Brain microvascular endothelial cell (primary cell): ENCODE data around the gene STYXL2.

Source experiments
- DNase-seq: peaks from one replicate; pipeline ENCODE4 v3.0.0-alpha.2; 2020
- H3K27ac ChIP-seq: fragments of 250-450 bp; sonication (Bioruptor Pico); 2 replicates; pipeline ENCODE4 v1.5.1; 2020; ENCODE audit warnings: mild to moderate bottlenecking, moderate library complexity
- H3K27me3 ChIP-seq: fragments of 250-450 bp; sonication (Bioruptor Pico); replicated peaks from 2 replicates; pipeline ENCODE4 v1.5.1; 2020; ENCODE audit warnings: mild to moderate bottlenecking
- H3K36me3 ChIP-seq: fragments of 250-450 bp; sonication (Bioruptor Pico); replicated peaks from 2 replicates; pipeline ENCODE4 v1.5.1; 2020; ENCODE audit warnings: mild to moderate bottlenecking
- H3K4me3 ChIP-seq: 2 replicates; pipeline ENCODE4 v1.5.1; 2011; ENCODE audit warnings: low read depth, mild to moderate bottlenecking, control low read depth, low read length, moderate library complexity
- in situ Hi-C: cut with HindIII; loops from 2 replicates; pipeline ENCODE4 v1.10.0; 2017; ENCODE audit warnings: low sequenced_read_pairs, low pct_ligation_motif_present
- TF ChIP-seq, protein P1 (sequence below): IDR thresholded peaks from 2 replicates; pipeline ENCODE4 v1.5.1; 2011; ENCODE audit warnings: low read depth, mild to moderate bottlenecking, moderate library complexity, low read length, control low read depth, inconsistent platforms; ENCODE audit errors: missing control alignments

The STYXL2 gene

DNA sequence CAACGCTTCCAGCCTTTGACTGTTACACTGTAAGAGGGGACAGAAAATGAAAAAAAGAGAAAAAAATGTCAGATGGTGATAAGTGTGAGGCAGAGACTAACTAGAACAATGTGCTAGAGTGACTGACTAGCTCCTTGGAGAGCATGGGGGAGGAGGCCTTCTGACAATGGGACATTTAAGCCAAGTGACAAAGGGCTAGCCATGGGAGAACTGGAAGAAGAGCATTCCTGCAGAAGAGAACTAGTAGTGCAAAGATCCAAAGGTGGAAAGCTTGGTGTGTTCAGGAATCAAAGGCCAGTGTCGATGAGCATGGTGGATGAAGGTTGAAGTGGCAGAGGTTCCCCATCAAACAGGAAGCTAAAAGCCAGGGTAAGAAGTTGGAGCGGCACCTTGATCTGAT, 25.8 kb downstream of the STYXL2 start:
- peaks cover 4% of the 10 kb centered on the region for H3K27me3 ChIP-seq
- no peak overlapping the region for H3K4me3 ChIP-seq
- DNase-seq, result no peak
- TF ChIP-seq, protein P1, sequence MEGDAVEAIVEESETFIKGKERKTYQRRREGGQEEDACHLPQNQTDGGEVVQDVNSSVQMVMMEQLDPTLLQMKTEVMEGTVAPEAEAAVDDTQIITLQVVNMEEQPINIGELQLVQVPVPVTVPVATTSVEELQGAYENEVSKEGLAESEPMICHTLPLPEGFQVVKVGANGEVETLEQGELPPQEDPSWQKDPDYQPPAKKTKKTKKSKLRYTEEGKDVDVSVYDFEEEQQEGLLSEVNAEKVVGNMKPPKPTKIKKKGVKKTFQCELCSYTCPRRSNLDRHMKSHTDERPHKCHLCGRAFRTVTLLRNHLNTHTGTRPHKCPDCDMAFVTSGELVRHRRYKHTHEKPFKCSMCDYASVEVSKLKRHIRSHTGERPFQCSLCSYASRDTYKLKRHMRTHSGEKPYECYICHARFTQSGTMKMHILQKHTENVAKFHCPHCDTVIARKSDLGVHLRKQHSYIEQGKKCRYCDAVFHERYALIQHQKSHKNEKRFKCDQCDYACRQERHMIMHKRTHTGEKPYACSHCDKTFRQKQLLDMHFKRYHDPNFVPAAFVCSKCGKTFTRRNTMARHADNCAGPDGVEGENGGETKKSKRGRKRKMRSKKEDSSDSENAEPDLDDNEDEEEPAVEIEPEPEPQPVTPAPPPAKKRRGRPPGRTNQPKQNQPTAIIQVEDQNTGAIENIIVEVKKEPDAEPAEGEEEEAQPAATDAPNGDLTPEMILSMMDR, result no peak
- no peak overlapping the region for H3K27ac ChIP-seq
- H3K36me3 ChIP-seq, result no peaks in the 10 kb centered on the region
- in situ Hi-C loops, result no loop called here

DNA sequence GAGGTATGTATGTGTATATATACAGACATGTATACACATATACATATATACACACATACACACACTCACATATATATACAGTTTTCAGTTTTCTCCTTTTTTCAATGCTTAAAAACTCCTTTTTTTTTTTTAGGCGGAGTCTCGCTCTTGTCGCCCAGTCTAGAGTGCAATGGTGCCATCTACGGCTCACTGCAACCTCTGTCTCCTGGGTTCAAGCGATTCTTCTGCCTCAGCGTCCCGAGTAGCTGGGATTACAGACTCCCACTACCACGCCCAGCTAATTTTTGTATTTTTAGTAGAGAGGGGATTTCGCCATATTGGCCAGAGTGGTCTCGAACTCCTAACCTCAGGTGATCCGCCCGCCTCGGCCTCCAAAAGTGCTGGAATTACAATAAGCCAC, 27.0 kb downstream of the STYXL2 start:
- no peaks in the 10 kb centered on the region for H3K36me3 ChIP-seq
- peak overlapping the region; percentile 49 for H3K4me3 ChIP-seq
- TF ChIP-seq, protein P1, result no peak
- in situ Hi-C loops, result no loop called here
- H3K27me3 ChIP-seq, result peaks cover 1% of the 10 kb centered on the region
- H3K27ac ChIP-seq, result no peak overlapping the region
- no peak for DNase-seq

DNA sequence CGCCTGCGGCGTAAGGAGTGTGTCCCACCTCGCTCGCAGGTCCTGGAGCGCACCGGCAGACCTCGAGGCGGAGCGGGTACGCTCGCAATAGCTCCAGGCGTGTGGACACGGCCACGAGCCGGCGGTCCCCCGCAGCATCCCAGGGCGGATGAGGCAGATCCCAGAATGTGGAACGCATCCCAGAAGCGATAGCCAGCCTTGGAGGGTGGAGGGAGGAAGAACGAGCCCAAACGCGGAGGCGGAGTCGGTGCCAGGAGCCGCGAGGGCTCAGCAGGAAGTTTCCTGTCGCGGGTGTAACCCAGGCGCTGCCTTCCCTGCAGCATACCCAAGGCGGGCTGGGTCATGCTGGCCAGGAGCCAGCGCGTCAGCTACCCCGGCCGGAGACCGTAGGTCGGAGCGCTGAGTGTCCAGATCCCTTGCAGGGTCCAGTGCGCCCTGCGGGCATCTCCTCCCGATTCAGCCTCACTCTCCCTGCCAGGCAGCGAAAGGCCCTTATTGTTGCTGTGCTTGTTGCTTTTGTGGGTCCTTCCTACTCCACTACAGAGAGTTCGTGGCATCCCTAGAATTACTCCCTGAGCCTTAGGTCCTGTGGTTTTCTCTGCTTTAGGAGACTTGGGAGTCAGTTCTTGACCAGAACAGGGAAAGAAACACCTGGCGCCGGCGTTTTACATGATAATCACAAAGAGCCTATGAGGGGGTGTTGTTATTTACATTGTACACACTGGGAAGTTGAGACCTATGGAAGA, 27.7 kb downstream of the STYXL2 start:
- in situ Hi-C loops, result no loop called here
- no peak for DNase-seq
- Histone ChIP-seq H3K27ac (no peak overlapping the region), H3K4me3 (peak overlapping the region; percentile 49), H3K27me3 (no peaks in the 10 kb centered on the region), H3K36me3 (no peaks in the 10 kb centered on the region)
- TF ChIP-seq, protein P1, result no peak

DNA sequence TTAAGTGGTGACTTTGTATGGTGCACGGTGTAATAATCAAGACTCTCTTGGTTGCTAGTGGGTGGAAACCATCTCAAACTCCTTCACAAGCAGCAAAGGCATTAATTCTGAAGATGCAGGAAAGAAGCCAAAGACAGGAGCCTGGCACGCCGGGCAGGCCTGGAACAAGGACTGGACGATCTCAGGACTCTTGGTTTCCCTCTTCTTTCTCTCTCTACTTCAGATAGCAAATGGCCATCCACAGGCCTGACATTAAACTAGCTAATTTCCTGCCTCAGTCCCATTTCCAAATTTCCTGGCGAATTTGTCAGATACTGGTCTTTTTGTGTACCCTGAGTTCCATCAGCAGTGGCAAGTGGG, 28.2 kb downstream of the STYXL2 start:
- DNase-seq, result no peak
- in situ Hi-C loops, result no loop called here

DNA sequence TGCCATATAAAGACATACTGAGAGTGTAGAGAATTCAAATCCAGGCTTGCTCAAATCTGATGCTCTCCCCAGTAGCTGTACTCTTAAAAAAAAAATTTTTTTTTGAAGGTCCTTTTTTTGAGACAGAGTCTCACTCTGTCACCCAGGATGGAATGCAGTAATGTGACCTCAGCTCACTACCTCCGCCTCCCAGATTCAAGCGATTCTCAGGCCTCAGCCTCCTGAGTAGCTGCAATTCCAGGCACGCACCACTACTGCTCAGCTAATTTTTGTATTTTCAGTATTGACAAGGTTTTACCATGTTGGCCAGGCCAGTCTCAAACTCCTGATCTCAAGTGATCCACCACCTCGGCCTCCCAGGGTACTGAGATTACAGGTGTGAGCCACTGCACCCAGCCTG, 28.7 kb downstream of the STYXL2 start:
- H3K27me3 ChIP-seq, result peaks cover 9% of the 10 kb centered on the region
- no peaks in the 10 kb centered on the region for H3K36me3 ChIP-seq
- TF ChIP-seq, protein P1, result no peak
- no peak for DNase-seq
- H3K27ac ChIP-seq, result no peak overlapping the region
- H3K4me3 ChIP-seq, result no peak overlapping the region
- in situ Hi-C loops, result no loop called here

More for the DNA sequence above, 28.2 kb downstream of the STYXL2 start:
- Histone ChIP-seq H3K36me3 (no peaks in the 10 kb centered on the region), H3K27me3 (peaks cover 5% of the 10 kb centered on the region), H3K27ac (no peak overlapping the region), H3K4me3 (no peak overlapping the region)
- TF ChIP-seq, protein P1, result no peak

DNA sequence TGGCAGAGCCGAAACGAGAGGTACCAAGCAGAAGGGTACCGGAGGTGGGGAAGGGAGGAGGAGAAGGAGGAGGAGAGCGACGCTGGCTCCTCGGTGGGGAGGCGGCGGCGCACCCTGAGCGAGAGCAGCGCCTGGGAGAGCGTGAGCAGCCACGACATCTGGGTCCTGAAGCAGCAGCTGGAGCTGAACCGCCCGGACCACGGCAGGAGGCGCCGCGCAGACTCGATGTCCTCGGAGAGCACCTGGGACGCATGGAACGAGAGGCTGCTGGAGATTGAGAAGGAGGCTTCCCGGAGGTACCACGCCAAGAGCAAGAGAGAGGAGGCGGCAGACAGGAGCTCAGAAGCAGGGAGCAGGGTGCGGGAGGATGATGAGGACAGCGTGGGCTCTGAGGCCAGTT, 32.4 kb downstream of the STYXL2 start:
- Histone ChIP-seq H3K4me3 (no peak overlapping the region), H3K36me3 (no peaks in the 10 kb centered on the region), H3K27me3 (peaks cover 18% of the 10 kb centered on the region), H3K27ac (no peak overlapping the region)
- no peak for DNase-seq
- in situ Hi-C loops, result no loop called here
- TF ChIP-seq, protein P1, result no peak
